ENCODE data around the gene TAAR5. TPM values are rescaled to one million over a fixed set of nuclear protein-coding genes. Genes with fewer than 3 reads are reported as not detected.

Gene TAAR5
- total and polyA plus RNA-seq, 9 donors, result not detected

GRCh38 chr6:132551214-132551613 is 38.3 kb downstream of the TAAR5 start:
- WGBS, 3 donors, result 86 to 93% (median 90%) methylated on average over 4 of the region's 4 CpGs

GRCh38 chr6:132548746-132549463 is 40.6 kb downstream of the TAAR5 start:
- Histone ChIP-seq H3K4me1 (ENCODE audit: insufficient read depth) (no peaks in the 10 kb centered on the region), H3K36me3 (no peaks in the 10 kb centered on the region), H3K27ac (no peak overlapping the region), H3K27me3 (no peaks in the 10 kb centered on the region), H3K4me3 (no peak overlapping the region), H3K9me3 (no peaks in the 10 kb centered on the region)
- intact Hi-C loops (cut with DNase I), result no loop called here
- no peak for TF ChIP-seq POLR2A (IDR thresholded peaks at IDR 0.05)
- no peak for TF ChIP-seq CTCF (IDR thresholded peaks at IDR 0.05)
- TF ChIP-seq EP300 (IDR thresholded peaks at IDR 0.05), result no peak
- no peak for DNase-seq
- 77 to 82% (median 80%) methylated on average over 4 of the region's 4 CpGs for WGBS, 3 donors

More at GRCh38 chr6:132551214-132551613, 38.3 kb downstream of the TAAR5 start:
- TF ChIP-seq POLR2A (IDR thresholded peaks at IDR 0.05), result no peak
- no peak for TF ChIP-seq EP300 (IDR thresholded peaks at IDR 0.05)
- TF ChIP-seq CTCF (IDR thresholded peaks at IDR 0.05), result no peak
- no peak for DNase-seq
- Histone ChIP-seq H3K27me3 (no peaks in the 10 kb centered on the region), H3K9me3 (no peaks in the 10 kb centered on the region), H3K4me3 (no peak overlapping the region), H3K36me3 (no peaks in the 10 kb centered on the region), H3K4me1 (ENCODE audit: insufficient read depth) (no peaks in the 10 kb centered on the region), H3K27ac (no peak overlapping the region)
- intact Hi-C loops (cut with DNase I), result no loop called here

- no peaks in the 10 kb centered on the region for H3K4me1 ChIP-seq (ENCODE audit: insufficient read depth)
- H3K27me3 ChIP-seq, result no peaks in the 10 kb centered on the region
- no peaks in the 10 kb centered on the region for H3K9me3 ChIP-seq
- no peak overlapping the region for H3K4me3 ChIP-seq
- DNase-seq, result no peak
- no peak overlapping the region for H3K27ac ChIP-seq
- intact Hi-C loops (cut with DNase I), result no loop called here
- no peaks in the 10 kb centered on the region for H3K36me3 ChIP-seq
- TF ChIP-seq EP300 (IDR thresholded peaks at IDR 0.05) (no peak), CTCF (IDR thresholded peaks at IDR 0.05) (no peak), POLR2A (IDR thresholded peaks at IDR 0.05) (no peak)
Observed at GRCh38 chr6:132544826-132545225, 44.7 kb downstream of the TAAR5 start.

Small RNAs within 50 kb of the gene (small RNA-seq; reads per million reads assigned to genes)
- gene TAAR7P, result not detected

Other genes starting within 250 kb of the TAAR5 start
- gene MOXD1, start 188.3 kb downstream of the TAAR5 start, total RNA-seq, result 1 to 10 TPM in 3 of 7 donors, under 1 TPM in 4; 0.36 to 1.8 (median 0.77) TPM
- 1 to 10 TPM in 1 of 2 donors, under 1 TPM in 1; 0.31 to 4.2 TPM for gene MOXD1, start 188.3 kb downstream of the TAAR5 start, polyA plus RNA-seq
- 10 to 100 TPM; 23.4 to 51.5 (median 44.0) TPM for gene STX7, start 76.6 kb downstream of the TAAR5 start, total RNA-seq
- 10 to 100 TPM; 21.3 to 57.2 TPM for gene STX7, start 76.6 kb downstream of the TAAR5 start, polyA plus RNA-seq
- not detected for gene TAAR9, start 51.5 kb downstream of the TAAR5 start, total RNA-seq
- not detected for gene TAAR9, start 51.5 kb downstream of the TAAR5 start, polyA plus RNA-seq
- not detected for gene TAAR8, start 37.1 kb downstream of the TAAR5 start, total RNA-seq
- gene TAAR8, start 37.1 kb downstream of the TAAR5 start, polyA plus RNA-seq, result not detected
- not detected for gene TAAR6, start 19.4 kb downstream of the TAAR5 start, total RNA-seq
- gene TAAR6, start 19.4 kb downstream of the TAAR5 start, polyA plus RNA-seq, result not detected
- gene TAAR2, start 34.5 kb upstream of the TAAR5 start, total RNA-seq, result not detected
- not detected for gene TAAR2, start 34.5 kb upstream of the TAAR5 start, polyA plus RNA-seq
- gene TAAR1, start 69.4 kb upstream of the TAAR5 start, total RNA-seq, result under 1 TPM in 1 of 7 donors, not detected in 6; 0.28 TPM
- gene TAAR1, start 69.4 kb upstream of the TAAR5 start, polyA plus RNA-seq, result not detected
- 1 to 10 TPM in 4 of 7 donors, under 1 TPM in 2, not detected in 1; 0.28 to 5.0 (median 1.3) TPM for gene VNN1, start 124.3 kb upstream of the TAAR5 start, total RNA-seq
- 1 to 10 TPM in 1 of 2 donors, under 1 TPM in 1; 0.34 to 1.2 TPM for gene VNN1, start 124.3 kb upstream of the TAAR5 start, polyA plus RNA-seq
- 1 to 10 TPM in 4 of 7 donors, under 1 TPM in 3; 0.59 to 4.9 (median 1.4) TPM for gene VNN2, start 168.2 kb upstream of the TAAR5 start, total RNA-seq
- gene VNN2, start 168.2 kb upstream of the TAAR5 start, polyA plus RNA-seq, result 1 to 10 TPM; 1.0 to 7.2 TPM
- gene SLC18B1, start 208.9 kb upstream of the TAAR5 start, total RNA-seq, result 10 to 100 TPM in 3 of 7 donors, 1 to 10 TPM in 4; 3.2 to 10.9 (median 9.7) TPM
- 10 to 100 TPM in 1 of 2 donors, 1 to 10 TPM in 1; 6.5 to 15.2 TPM for gene SLC18B1, start 208.9 kb upstream of the TAAR5 start, polyA plus RNA-seq
- 1,000 to 10,000 TPM; 1,933 to 6,320 (median 2,198) TPM for gene RPS12, start 224.8 kb upstream of the TAAR5 start, total RNA-seq
- gene RPS12, start 224.8 kb upstream of the TAAR5 start, polyA plus RNA-seq, result 1,000 to 10,000 TPM; 2,239 to 5,658 TPM